ENCODE results near the gene C16orf86. TPM values are rescaled to one million over a fixed set of nuclear protein-coding genes. Genes with fewer than 3 reads are reported as not detected.

The C16orf86 gene
- total RNA-seq, 1 donor from 2014 or later: 1.7 TPM

GRCh38 chr16:67697422-67698185, 31.0 kb downstream of the C16orf86 start:
- TF ChIP-seq, protein P1, sequence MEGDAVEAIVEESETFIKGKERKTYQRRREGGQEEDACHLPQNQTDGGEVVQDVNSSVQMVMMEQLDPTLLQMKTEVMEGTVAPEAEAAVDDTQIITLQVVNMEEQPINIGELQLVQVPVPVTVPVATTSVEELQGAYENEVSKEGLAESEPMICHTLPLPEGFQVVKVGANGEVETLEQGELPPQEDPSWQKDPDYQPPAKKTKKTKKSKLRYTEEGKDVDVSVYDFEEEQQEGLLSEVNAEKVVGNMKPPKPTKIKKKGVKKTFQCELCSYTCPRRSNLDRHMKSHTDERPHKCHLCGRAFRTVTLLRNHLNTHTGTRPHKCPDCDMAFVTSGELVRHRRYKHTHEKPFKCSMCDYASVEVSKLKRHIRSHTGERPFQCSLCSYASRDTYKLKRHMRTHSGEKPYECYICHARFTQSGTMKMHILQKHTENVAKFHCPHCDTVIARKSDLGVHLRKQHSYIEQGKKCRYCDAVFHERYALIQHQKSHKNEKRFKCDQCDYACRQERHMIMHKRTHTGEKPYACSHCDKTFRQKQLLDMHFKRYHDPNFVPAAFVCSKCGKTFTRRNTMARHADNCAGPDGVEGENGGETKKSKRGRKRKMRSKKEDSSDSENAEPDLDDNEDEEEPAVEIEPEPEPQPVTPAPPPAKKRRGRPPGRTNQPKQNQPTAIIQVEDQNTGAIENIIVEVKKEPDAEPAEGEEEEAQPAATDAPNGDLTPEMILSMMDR (conservative IDR thresholded peaks at IDR 0.05): no peak
- Mint-ChIP-seq H3K36me3 (ENCODE audit: low read depth) (peaks cover 8% of the 10 kb centered on the region), H3K27ac (ENCODE audit: unreplicated experiment) (no peak overlapping the region), H3K4me3 (no peak overlapping the region), H3K4me1 (peaks cover 4% of the 10 kb centered on the region), H3K9me3 (no peaks in the 10 kb centered on the region), H3K27me3 (ENCODE audit: low read depth) (no peaks in the 10 kb centered on the region)
- DNase-seq (ENCODE audit: low read depth, low spot score): no peak

DNA sequence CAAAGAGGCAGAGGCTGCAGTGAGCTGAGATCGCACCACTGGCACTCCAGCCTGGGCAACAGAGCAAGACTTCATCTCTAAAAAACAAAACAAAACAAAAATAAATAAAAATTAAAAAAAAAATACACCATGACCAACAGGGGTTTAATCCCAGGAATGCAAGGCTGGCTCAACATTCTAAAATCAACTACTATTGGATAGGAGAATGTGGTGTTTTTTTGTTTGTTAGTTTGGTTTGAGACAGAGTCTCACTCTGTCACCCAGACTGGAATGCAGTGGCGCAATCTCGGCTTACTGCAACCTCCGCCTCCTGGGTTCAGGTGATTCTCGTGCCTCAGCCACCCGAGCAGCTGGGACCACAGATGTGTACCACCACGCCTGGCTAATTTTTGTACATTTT, 32.7 kb downstream of the C16orf86 start:
- H3K9me3 Mint-ChIP-seq: no peaks in the 10 kb centered on the region
- no peaks in the 10 kb centered on the region for H3K27me3 Mint-ChIP-seq (ENCODE audit: low read depth)
- H3K27ac Mint-ChIP-seq (ENCODE audit: unreplicated experiment): no peak overlapping the region
- peaks cover 4% of the 10 kb centered on the region for H3K4me1 Mint-ChIP-seq
- TF ChIP-seq, protein P1 (conservative IDR thresholded peaks at IDR 0.05): no peak
- H3K36me3 Mint-ChIP-seq (ENCODE audit: low read depth): peaks cover 8% of the 10 kb centered on the region
- H3K4me3 Mint-ChIP-seq: no peak overlapping the region
- DNase-seq (ENCODE audit: low read depth, low spot score): no peak

DNA sequence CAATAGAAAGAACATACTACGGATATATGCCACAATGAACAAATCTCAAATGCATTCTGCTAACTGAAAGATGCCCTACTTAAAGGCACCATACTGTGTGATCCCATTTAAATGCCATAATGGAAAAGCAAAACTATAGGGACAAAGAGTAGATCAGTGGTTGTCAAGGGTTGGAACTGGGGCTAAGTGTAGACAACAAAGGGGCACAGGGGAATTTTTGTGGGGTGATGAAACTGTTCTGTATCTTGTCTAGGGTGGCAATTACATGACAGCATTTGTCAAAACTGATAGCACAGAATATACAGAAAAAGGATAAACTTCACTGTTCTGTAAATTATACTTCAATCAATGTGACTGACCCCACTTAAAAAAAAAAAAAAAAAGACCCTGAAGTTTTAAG, 34.8 kb downstream of the C16orf86 start:
- no peak overlapping the region for H3K4me3 Mint-ChIP-seq
- no peak overlapping the region for H3K27ac Mint-ChIP-seq (ENCODE audit: unreplicated experiment)
- peaks cover 10% of the 10 kb centered on the region for H3K36me3 Mint-ChIP-seq (ENCODE audit: low read depth)
- H3K9me3 Mint-ChIP-seq: no peaks in the 10 kb centered on the region
- H3K4me1 Mint-ChIP-seq: peaks cover 4% of the 10 kb centered on the region
- DNase-seq (ENCODE audit: low read depth, low spot score): no peak
- TF ChIP-seq, protein P1 (conservative IDR thresholded peaks at IDR 0.05): no peak
- H3K27me3 Mint-ChIP-seq (ENCODE audit: low read depth): no peaks in the 10 kb centered on the region

- TF ChIP-seq, protein P1 (conservative IDR thresholded peaks at IDR 0.05): no peak
- Mint-ChIP-seq H3K4me3 (no peak overlapping the region), H3K27me3 (ENCODE audit: low read depth) (no peaks in the 10 kb centered on the region), H3K9me3 (no peaks in the 10 kb centered on the region), H3K36me3 (ENCODE audit: low read depth) (peaks cover 10% of the 10 kb centered on the region), H3K4me1 (peaks cover 4% of the 10 kb centered on the region), H3K27ac (ENCODE audit: unreplicated experiment) (no peak overlapping the region)
- no peak for DNase-seq (ENCODE audit: low read depth, low spot score)
Measured at GRCh38 chr16:67702130-67702529, 35.5 kb downstream of the C16orf86 start.

- peaks cover 4% of the 10 kb centered on the region for H3K36me3 Mint-ChIP-seq (ENCODE audit: low read depth)
- H3K27ac Mint-ChIP-seq (ENCODE audit: unreplicated experiment): no peak overlapping the region
- no peak for DNase-seq (ENCODE audit: low read depth, low spot score)
- no peak overlapping the region for H3K4me3 Mint-ChIP-seq
- peaks cover 4% of the 10 kb centered on the region for H3K4me1 Mint-ChIP-seq
- no peaks in the 10 kb centered on the region for H3K9me3 Mint-ChIP-seq
- TF ChIP-seq, protein P1 (conservative IDR thresholded peaks at IDR 0.05): no peak
- no peaks in the 10 kb centered on the region for H3K27me3 Mint-ChIP-seq (ENCODE audit: low read depth)
Measured at GRCh38 chr16:67703626-67704025, 37.0 kb downstream of the C16orf86 start.

All from neural crest cell (in vitro differentiated cells).